ENCODE results near the gene MAST2.

GRCh38 chr1:45972621-45973020 lies 169.2 kb downstream of the MAST2 start:
- TF ChIP-seq CTCF (IDR thresholded peaks at IDR 0.05) = no peak
- no peak for TF ChIP-seq POLR2A (IDR thresholded peaks at IDR 0.05)
